ENCODE data around the gene MYT1. TPM values are rescaled to one million over a fixed set of nuclear protein-coding genes. Genes with fewer than 3 reads are reported as not detected.

Gene MYT1
- total RNA-seq, 1 experiment from 2014 or later: 0.22 TPM

GRCh38 chr20:64140956-64141355 lies 23.3 kb upstream of the MYT1 start:
- BruUV-seq (replicated peaks): no TSS peak
- no peaks in the 10 kb centered on the region for H3K9me2 ChIP-seq (replicated peaks; ENCODE audit: low read length)
- ChIA-PET POLR2A (ENCODE audit: unreplicated experiment) (interaction anchor here (0.6 kb wide), 1 partner anchor 54 kb away, joined by 3 read pairs; no protein-coding TSS in a partner anchor), CTCF (no interaction called here)
- no peaks in the 10 kb centered on the region for H3K36me3 ChIP-seq (ENCODE audit: low read depth, low read length)
- no peak overlapping the region for H3K9ac ChIP-seq (ENCODE audit: low read length)
- no peak for TF ChIP-seq CTCF (conservative IDR thresholded peaks at IDR 0.05; ENCODE audit: low read depth, low read length)
- TF ChIP-seq EZH2 (IDR thresholded peaks at IDR 0.05; ENCODE audit: low read length, unreplicated experiment): no peak
- no peak for TF ChIP-seq EZH2phosphoT487 (IDR thresholded peaks at IDR 0.05; ENCODE audit: borderline replicate concordance, low read length)
- 0 out of 2 replicates have a peak, but pooled peaks cover 8% of the 10 kb centered on the region for H3K9me3 ChIP-seq (ENCODE audit: low read length)
- H2AFZ ChIP-seq (ENCODE audit: low read length): no peak overlapping the region
- 0 out of 2 replicates have a peak, but pooled peaks cover 9% of the 10 kb centered on the region for H3K4me1 ChIP-seq (ENCODE audit: insufficient read depth, low read length)
- intact Hi-C loops (cut with micrococcal nuclease): no loop called here
- H3K4me2 ChIP-seq (ENCODE audit: low read length): no peak overlapping the region
- DNase-seq: no peak
- H3K27me3 ChIP-seq (ENCODE audit: low read length): no peaks in the 10 kb centered on the region
- no peak overlapping the region for H3K4me3 ChIP-seq (ENCODE audit: low read length)
- H3K27ac ChIP-seq (ENCODE audit: low read length): no peak overlapping the region
- ATAC-seq: no peak
- H3K79me2 ChIP-seq (ENCODE audit: low read length): no peaks in the 10 kb centered on the region
- no peaks in the 10 kb centered on the region for H3F3A ChIP-seq (ENCODE audit: low read length, unreplicated experiment)
- H4K20me1 ChIP-seq (ENCODE audit: low read length): no peaks in the 10 kb centered on the region

GRCh38 chr20:64142590-64142989 lies 21.7 kb upstream of the MYT1 start:
- no peaks in the 10 kb centered on the region for H3K27me3 ChIP-seq (ENCODE audit: low read length)
- CTCF ChIA-PET: no interaction called here

More at GRCh38 chr20:64142590-64142989, 21.7 kb upstream of the MYT1 start:
- Histone ChIP-seq H3K4me3 (ENCODE audit: low read length) (no peak overlapping the region), H3K36me3 (ENCODE audit: low read depth, low read length) (no peaks in the 10 kb centered on the region), H3K4me1 (ENCODE audit: insufficient read depth, low read length) (0 out of 2 replicates have a peak, but pooled peaks cover 9% of the 10 kb centered on the region), H3K9me3 (ENCODE audit: low read length) (0 out of 2 replicates have a peak, but pooled peaks cover 8% of the 10 kb centered on the region), H2AFZ (ENCODE audit: low read length) (0 out of 2 replicates have a peak overlapping the region, but pooled peaks have one; percentile 10), H4K20me1 (ENCODE audit: low read length) (no peaks in the 10 kb centered on the region), H3K79me2 (ENCODE audit: low read length) (no peaks in the 10 kb centered on the region), H3K9me2 (replicated peaks; ENCODE audit: low read length) (no peaks in the 10 kb centered on the region), H3K9ac (ENCODE audit: low read length) (no peak overlapping the region), H3K27ac (ENCODE audit: low read length) (no peak overlapping the region), H3F3A (ENCODE audit: low read length, unreplicated experiment) (no peaks in the 10 kb centered on the region), H3K4me2 (ENCODE audit: low read length) (peak overlapping the region; percentile 24)
- TF ChIP-seq EZH2 (IDR thresholded peaks at IDR 0.05; ENCODE audit: low read length, unreplicated experiment) (no peak), CTCF (conservative IDR thresholded peaks at IDR 0.05; ENCODE audit: low read depth, low read length) (no peak), EZH2phosphoT487 (IDR thresholded peaks at IDR 0.05; ENCODE audit: borderline replicate concordance, low read length) (no peak)
- DNase-seq (peak; percentile 40), ATAC-seq (peak; percentile 88)
- POLR2A ChIA-PET (ENCODE audit: unreplicated experiment): no interaction called here
- no TSS peak for BruUV-seq (replicated peaks)
- intact Hi-C loops (cut with micrococcal nuclease): no loop called here

All from PC-3 (cell line).